Spleen (tissue), 11 donors: ENCODE measurements around the gene CIAPIN1. TPM values are rescaled to one million over a fixed set of nuclear protein-coding genes. Genes with fewer than 3 reads are reported as not detected.

ENCODE experiments used
- DNase-seq: peaks from one replicate; pipeline ENCODE4 v3.0.0-alpha.2; 2020
- H3K27ac ChIP-seq, 8 donors: fragments of 200-600 bp; sonication (generic) in 7 of 8; 1 replicate in 4 of 8; 2 replicates in 4 of 8; pipeline versions ENCODE4 v1.5.0 to v1.8.0; 2016 to 2021; ENCODE audit warnings: inconsistent platforms in 4 of 8, mild to moderate bottlenecking in 4 of 8, moderate library complexity in 1 of 8
- H3K27me3 ChIP-seq, 7 donors: fragments of 200-600 bp; sonication (generic) in 6 of 7; replicated peaks in 1 of 7; 1 replicate in 4 of 7; 2 replicates in 3 of 7; pipeline versions ENCODE4 v1.5.0 to v1.8.0; 2016 to 2021; ENCODE audit warnings: inconsistent platforms in 3 of 7, mild to moderate bottlenecking in 1 of 7
- H3K36me3 ChIP-seq, 6 donors: fragments of 200-600 bp; sonication (generic) in 5 of 6; 1 replicate in 4 of 6; 2 replicates in 2 of 6; pipeline versions ENCODE4 v1.5.0 to v1.8.0; 2016 to 2021; ENCODE audit warnings: inconsistent platforms in 2 of 6
- H3K4me1 ChIP-seq, 6 donors: fragments of 200-600 bp; sonication (generic) in 5 of 6; 1 replicate in 3 of 6; 2 replicates in 3 of 6; pipeline versions ENCODE4 v1.5.0 to v1.8.0; 2016 to 2021; ENCODE audit warnings: inconsistent platforms in 3 of 6
- H3K4me3 ChIP-seq, 8 donors: fragments of 200-600 bp; sonication (generic) in 7 of 8; 1 replicate in 4 of 8; 2 replicates in 4 of 8; pipeline versions ENCODE4 v1.5.0 to v1.8.0; 2016 to 2021; ENCODE audit warnings: inconsistent platforms in 4 of 8, mild to moderate bottlenecking in 4 of 8, moderate library complexity in 2 of 8
- H3K9me3 ChIP-seq, 8 donors: fragments of 200-600 bp; sonication (generic) in 7 of 8; 1 replicate in 4 of 8; 2 replicates in 4 of 8; pipeline versions ENCODE4 v1.5.0 to v1.8.0; 2016 to 2021; ENCODE audit warnings: inconsistent platforms in 4 of 8
- POLR2A ChIP-seq, 3 donors: fragments of 450-650 bp; IDR thresholded peaks; one replicate each; pipeline ENCODE4 v1.5.1; 2017; ENCODE audit warnings: antibody characterized with exemption in 3 of 3, mild to moderate bottlenecking in 1 of 3
- POLR2AphosphoS5 ChIP-seq, 3 donors: sonication (generic); formaldehyde crosslinking; IDR thresholded peaks; one replicate each; pipeline ENCODE4 v1.5.1; 2017; ENCODE audit warnings: antibody characterized with exemption in 3 of 3
- WGBS, 5 donors: extraction: QIAGEN DNeasy Blood & Tissue Kit in 3 of 5; methylation state at CpG; one replicate each; pipeline versions ENCODE4 v1.1.5 to v1.1.7; 2013 to 2018; 5-methylcytosine and 5-hydroxymethylcytosine counted together
- intact Hi-C: fragments of 100-400 bp; cut with DNase I; formaldehyde crosslinking; loops from one replicate; pipeline ENCODE4 v1.15.0; 2023; ENCODE audit warnings: low total_unique reads
- polyA plus RNA-seq, 3 donors: library from polyadenylated mRNA; stranded (reverse); fragments of 200-250 nt; gene quantifications; one replicate each; pipeline ENCODE4 v1.2.1, GENCODE V29; 2013
- total RNA-seq, 7 donors: library from RNA; depleted of rRNA in 3 of 7; stranded (reverse); fragments of >200 nt in 3 of 7; fragmentation: NEBNext Ultra II Directional in 4 of 7; extraction: Animal tissue kit (Norgen Biotek cat#: 25700) in 4 of 7; gene quantifications; one replicate each; pipeline versions ENCODE4 v1.1.0 to v1.2.1, GENCODE V29; 2016 to 2021
- TF ChIP-seq, protein P1 (sequence below), 11 experiments: fragments of 200-600 bp in 7 of 11; fragments of 450-650 bp in 4 of 11; sonication (generic) in 4 of 11; IDR thresholded peaks in 8 of 11; conservative IDR thresholded peaks in 3 of 11; 1 replicate in 7 of 11; 2 replicates in 4 of 11; pipeline versions ENCODE4 v1.4.0 to v1.8.0; 2016 to 2021; ENCODE audit warnings: antibody characterized with exemption in 11 of 11, inconsistent platforms in 4 of 11, mild to moderate bottlenecking in 1 of 11
- donor health status: healthy with polysubstance abuse.
- donor health status: DM: no; HTN: no; CAD: no; lungs with moderate emphysema.
- donor health status: DM: no; HTN: no; CAD: no.
- donor health status: Bipolar disorder and iron deficiency.
- donor health status: healthy.
- donor health status: DM: no; HTN: no; CAD: no.
- donor health status: DM: yes; HTN: yes; CAD: no.

The CIAPIN1 gene
- total and polyA plus RNA-seq, 10 donors: 19.6 to 39.8 (median 28.7) TPM

GRCh38 chr16:57391300-57391699, 55.9 kb downstream of the CIAPIN1 start:
- H3K36me3 ChIP-seq: no peaks in the 10 kb centered on the region
- WGBS, 5 donors: 73 to 81% (median 76%) methylated on average over 4 of the region's 4 CpGs
- H3K27me3 ChIP-seq: no peaks in the 10 kb centered on the region
- TF ChIP-seq, protein P1, sequence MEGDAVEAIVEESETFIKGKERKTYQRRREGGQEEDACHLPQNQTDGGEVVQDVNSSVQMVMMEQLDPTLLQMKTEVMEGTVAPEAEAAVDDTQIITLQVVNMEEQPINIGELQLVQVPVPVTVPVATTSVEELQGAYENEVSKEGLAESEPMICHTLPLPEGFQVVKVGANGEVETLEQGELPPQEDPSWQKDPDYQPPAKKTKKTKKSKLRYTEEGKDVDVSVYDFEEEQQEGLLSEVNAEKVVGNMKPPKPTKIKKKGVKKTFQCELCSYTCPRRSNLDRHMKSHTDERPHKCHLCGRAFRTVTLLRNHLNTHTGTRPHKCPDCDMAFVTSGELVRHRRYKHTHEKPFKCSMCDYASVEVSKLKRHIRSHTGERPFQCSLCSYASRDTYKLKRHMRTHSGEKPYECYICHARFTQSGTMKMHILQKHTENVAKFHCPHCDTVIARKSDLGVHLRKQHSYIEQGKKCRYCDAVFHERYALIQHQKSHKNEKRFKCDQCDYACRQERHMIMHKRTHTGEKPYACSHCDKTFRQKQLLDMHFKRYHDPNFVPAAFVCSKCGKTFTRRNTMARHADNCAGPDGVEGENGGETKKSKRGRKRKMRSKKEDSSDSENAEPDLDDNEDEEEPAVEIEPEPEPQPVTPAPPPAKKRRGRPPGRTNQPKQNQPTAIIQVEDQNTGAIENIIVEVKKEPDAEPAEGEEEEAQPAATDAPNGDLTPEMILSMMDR (IDR thresholded peaks at IDR 0.05 in 8 of 11, conservative IDR thresholded peaks at IDR 0.05 in 3 of 11): no peak
- TF ChIP-seq POLR2A (IDR thresholded peaks at IDR 0.05) (no peak), POLR2AphosphoS5 (IDR thresholded peaks at IDR 0.05) (no peak)
- no peaks in the 10 kb centered on the region for H3K9me3 ChIP-seq
- no peak overlapping the region for H3K4me3 ChIP-seq
- no peaks in the 10 kb centered on the region for H3K4me1 ChIP-seq
- intact Hi-C loops: no loop called here
- H3K27ac ChIP-seq: no peak overlapping the region
- DNase-seq: no peak

- intact Hi-C loops: no loop called here
- H3K36me3 ChIP-seq: no peaks in the 10 kb centered on the region
- DNase-seq: peak; percentile 20
- no peaks in the 10 kb centered on the region for H3K9me3 ChIP-seq
- TF ChIP-seq, protein P1 (IDR thresholded peaks at IDR 0.05 in 8 of 11, conservative IDR thresholded peaks at IDR 0.05 in 3 of 11): no peak
- TF ChIP-seq POLR2A (IDR thresholded peaks at IDR 0.05): no peak
- TF ChIP-seq POLR2AphosphoS5 (IDR thresholded peaks at IDR 0.05): no peak
- no peaks in the 10 kb centered on the region for H3K27me3 ChIP-seq
- no peaks in the 10 kb centered on the region for H3K4me1 ChIP-seq
- no peak overlapping the region for H3K27ac ChIP-seq
- 62 to 70% (median 66%) methylated on average over 5 of the region's 5 CpGs for WGBS, 5 donors
- H3K4me3 ChIP-seq: no peak overlapping the region
Measured at GRCh38 chr16:57390636-57391295, 56.4 kb downstream of the CIAPIN1 start.

GRCh38 chr16:57389087-57389468, 58.1 kb downstream of the CIAPIN1 start:
- DNase-seq: no peak
- no peak for TF ChIP-seq POLR2AphosphoS5 (IDR thresholded peaks at IDR 0.05)
- TF ChIP-seq, protein P1 (IDR thresholded peaks at IDR 0.05 in 8 of 11, conservative IDR thresholded peaks at IDR 0.05 in 3 of 11): no peak
- no peak for TF ChIP-seq POLR2A (IDR thresholded peaks at IDR 0.05)
- peaks cover 0 to 13% (median 7%) of the 10 kb centered on the region in 6 donors for H3K4me1 ChIP-seq
- no peak overlapping the region for H3K27ac ChIP-seq
- 90 to 96% (median 94%) methylated on average over 3 of the region's 3 CpGs for WGBS, 5 donors
- H3K9me3 ChIP-seq: no peaks in the 10 kb centered on the region
- no peak overlapping the region for H3K4me3 ChIP-seq
- H3K27me3 ChIP-seq: no peaks in the 10 kb centered on the region
- intact Hi-C loops: no loop called here
- no peaks in the 10 kb centered on the region for H3K36me3 ChIP-seq

DNA sequence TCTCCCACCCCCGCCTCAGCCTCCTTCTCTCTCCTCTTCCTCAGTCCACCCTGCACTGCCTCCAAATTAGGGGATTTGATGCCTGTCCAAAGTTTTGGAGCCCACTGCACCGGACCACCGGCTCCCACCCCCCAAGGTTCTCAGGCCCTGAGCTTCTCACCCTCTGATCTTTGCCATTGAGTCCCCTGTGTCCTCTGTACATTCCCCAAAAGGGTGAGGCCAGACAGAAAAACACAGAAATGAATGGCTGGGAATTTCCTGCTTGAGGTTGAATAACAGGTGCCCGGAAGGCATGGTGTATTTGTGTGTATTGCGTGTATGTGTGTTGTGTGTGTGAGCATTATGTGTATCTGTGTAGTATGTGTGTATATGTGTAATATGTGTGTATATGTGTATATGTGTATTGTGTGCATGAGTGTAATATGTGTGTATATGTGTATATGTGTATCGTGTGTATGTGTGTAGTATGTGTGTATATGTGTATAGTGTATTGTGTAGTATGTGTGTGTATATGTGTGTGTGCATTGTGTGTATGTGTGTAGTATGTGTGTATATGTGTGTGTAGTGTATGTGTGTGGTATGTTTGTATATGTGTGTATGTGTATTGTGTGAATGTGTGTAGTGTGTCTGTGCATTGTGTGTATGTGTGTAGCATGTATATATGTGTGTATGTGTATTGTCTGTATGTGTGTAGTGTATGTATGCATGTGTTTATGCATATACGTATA, 58.7 kb downstream of the CIAPIN1 start:
- Histone ChIP-seq H3K4me1 (peaks cover 0 to 18% (median 12%) of the 10 kb centered on the region in 6 donors), H3K4me3 (no peak overlapping the region), H3K9me3 (no peaks in the 10 kb centered on the region), H3K36me3 (no peaks in the 10 kb centered on the region), H3K27me3 (no peaks in the 10 kb centered on the region), H3K27ac (no peak overlapping the region)
- intact Hi-C loops: no loop called here
- 65 to 85% (median 74%) methylated on average over 7 of the region's 7 CpGs for WGBS, 5 donors
- DNase-seq: peak; percentile 33
- TF ChIP-seq, protein P1 (IDR thresholded peaks at IDR 0.05 in 8 of 11, conservative IDR thresholded peaks at IDR 0.05 in 3 of 11): no peak
- TF ChIP-seq POLR2A (IDR thresholded peaks at IDR 0.05) (no peak), POLR2AphosphoS5 (IDR thresholded peaks at IDR 0.05) (no peak)
